ENCODE results near the gene NAV3.

DNA sequence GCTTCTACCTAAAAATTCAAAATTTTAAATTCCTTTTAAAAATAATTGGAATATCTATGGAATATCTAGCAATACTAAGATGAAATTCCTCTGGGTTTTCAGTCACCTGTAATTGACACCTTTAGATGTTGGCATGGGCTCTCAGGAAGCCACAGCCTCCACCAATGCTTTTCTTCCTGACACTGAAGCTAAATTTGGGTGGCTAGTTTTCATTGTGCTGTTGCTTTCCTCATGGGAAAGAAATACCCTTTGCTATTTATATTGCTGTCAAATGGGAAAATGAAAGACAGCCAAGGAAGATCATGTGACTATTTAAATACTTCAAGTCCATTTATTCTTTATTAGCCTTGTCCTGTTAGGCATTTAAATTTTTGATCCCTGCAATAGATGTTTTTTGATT lies 313.0 kb downstream of the NAV3 start:
- no peak for TF ChIP-seq YY1 (IDR thresholded peaks at IDR 0.05; ENCODE audit: insufficient read depth, insufficient read length)
- TF ChIP-seq SUZ12 (IDR thresholded peaks at IDR 0.05; ENCODE audit: extremely low read depth, insufficient read depth, insufficient read length), result no peak

Data from NT2/D1 (cell line).